ENCODE data around the gene ZNF205. TPM values are rescaled to one million over a fixed set of nuclear protein-coding genes. Genes with fewer than 3 reads are reported as not detected.

The ZNF205 gene
- total and polyA plus RNA-seq, 9 of the 15 experiments (the other 6 are each of a cell fraction or from before 2014, with no cell fraction given) = 2.4 to 11.8 (median 5.1) TPM; not detected in 2

DNA sequence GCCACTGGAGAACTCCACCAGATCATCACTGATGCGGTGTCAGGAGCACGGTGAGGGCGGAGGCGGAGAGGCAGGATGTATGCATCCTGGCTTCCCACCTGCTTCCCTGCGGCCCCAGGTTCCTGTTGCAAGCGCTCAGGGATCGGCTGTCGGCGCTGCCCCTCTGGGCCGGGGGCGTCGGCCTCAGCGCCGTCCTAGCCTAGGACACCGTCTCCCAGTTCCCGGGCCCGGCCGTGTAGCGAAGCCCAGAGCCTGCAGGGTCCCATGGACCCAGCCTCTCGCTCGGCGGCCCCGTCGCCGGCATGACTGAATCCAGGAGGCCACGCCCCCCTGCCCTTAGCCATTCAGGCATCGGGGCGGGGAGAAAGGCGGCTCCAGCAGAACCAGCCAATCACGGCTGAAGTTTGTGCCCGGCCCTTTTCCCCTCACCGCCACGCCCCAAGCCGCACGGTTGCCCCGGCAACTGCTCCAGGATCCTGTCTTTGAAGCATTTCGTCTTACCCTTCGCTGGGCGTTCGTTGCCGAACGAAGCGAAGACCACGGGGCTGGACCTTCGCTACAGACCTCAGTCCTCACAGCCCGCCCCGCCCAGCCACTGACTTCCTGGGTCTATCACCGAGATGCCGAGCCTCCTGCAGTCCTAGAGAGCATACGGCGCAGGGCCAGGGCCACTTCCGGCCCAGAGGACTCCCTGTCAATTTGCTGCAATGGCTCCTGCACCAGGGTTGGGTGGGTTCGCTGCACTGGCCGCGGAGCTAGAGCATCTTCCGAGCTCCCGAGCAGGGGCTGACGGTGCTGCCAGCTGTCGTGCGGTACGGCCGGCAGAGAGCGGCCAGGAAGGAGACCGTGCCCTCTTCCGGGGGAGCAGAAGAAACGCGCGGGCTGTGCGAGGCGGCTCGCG, 11.8 kb downstream of the ZNF205 start (continued):
- TF ChIP-seq HBP1 (CRISPR knock-in tag; IDR thresholded peaks at IDR 0.05) (no peak), ZNF512 (tag; IDR thresholded peaks at IDR 0.05) (no peak), HMBOX1 (IDR thresholded peaks at IDR 0.05) (no peak), MYNN (IDR thresholded peaks at IDR 0.05) (peak; percentile 55; the same call in 1 of the 2 replicates), MYNN (CRISPR knock-in tag; IDR thresholded peaks at IDR 0.05) (no peak), ADNP (tag; IDR thresholded peaks at IDR 0.05) (no peak), ZNF12 (CRISPR knock-in tag; IDR thresholded peaks at IDR 0.05) (peak; percentile 53), ESRRA (IDR thresholded peaks at IDR 0.05; ENCODE audit: borderline replicate concordance, low read depth) (0 out of 2 replicates have a peak, but pooled peaks have one; percentile 41), XRCC4 (IDR thresholded peaks at IDR 0.05; ENCODE audit: extremely low read depth, insufficient read depth, insufficient read length) (no peak), CHD2 (IDR thresholded peaks at IDR 0.05; ENCODE audit: low read depth, low read length) (no peak)
- TF ChIP-seq, protein P1, sequence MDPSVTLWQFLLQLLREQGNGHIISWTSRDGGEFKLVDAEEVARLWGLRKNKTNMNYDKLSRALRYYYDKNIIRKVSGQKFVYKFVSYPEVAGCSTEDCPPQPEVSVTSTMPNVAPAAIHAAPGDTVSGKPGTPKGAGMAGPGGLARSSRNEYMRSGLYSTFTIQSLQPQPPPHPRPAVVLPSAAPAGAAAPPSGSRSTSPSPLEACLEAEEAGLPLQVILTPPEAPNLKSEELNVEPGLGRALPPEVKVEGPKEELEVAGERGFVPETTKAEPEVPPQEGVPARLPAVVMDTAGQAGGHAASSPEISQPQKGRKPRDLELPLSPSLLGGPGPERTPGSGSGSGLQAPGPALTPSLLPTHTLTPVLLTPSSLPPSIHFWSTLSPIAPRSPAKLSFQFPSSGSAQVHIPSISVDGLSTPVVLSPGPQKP (CRISPR knock-in tag; IDR thresholded peaks at IDR 0.05) = no peak
- TF ChIP-seq, protein P2, sequence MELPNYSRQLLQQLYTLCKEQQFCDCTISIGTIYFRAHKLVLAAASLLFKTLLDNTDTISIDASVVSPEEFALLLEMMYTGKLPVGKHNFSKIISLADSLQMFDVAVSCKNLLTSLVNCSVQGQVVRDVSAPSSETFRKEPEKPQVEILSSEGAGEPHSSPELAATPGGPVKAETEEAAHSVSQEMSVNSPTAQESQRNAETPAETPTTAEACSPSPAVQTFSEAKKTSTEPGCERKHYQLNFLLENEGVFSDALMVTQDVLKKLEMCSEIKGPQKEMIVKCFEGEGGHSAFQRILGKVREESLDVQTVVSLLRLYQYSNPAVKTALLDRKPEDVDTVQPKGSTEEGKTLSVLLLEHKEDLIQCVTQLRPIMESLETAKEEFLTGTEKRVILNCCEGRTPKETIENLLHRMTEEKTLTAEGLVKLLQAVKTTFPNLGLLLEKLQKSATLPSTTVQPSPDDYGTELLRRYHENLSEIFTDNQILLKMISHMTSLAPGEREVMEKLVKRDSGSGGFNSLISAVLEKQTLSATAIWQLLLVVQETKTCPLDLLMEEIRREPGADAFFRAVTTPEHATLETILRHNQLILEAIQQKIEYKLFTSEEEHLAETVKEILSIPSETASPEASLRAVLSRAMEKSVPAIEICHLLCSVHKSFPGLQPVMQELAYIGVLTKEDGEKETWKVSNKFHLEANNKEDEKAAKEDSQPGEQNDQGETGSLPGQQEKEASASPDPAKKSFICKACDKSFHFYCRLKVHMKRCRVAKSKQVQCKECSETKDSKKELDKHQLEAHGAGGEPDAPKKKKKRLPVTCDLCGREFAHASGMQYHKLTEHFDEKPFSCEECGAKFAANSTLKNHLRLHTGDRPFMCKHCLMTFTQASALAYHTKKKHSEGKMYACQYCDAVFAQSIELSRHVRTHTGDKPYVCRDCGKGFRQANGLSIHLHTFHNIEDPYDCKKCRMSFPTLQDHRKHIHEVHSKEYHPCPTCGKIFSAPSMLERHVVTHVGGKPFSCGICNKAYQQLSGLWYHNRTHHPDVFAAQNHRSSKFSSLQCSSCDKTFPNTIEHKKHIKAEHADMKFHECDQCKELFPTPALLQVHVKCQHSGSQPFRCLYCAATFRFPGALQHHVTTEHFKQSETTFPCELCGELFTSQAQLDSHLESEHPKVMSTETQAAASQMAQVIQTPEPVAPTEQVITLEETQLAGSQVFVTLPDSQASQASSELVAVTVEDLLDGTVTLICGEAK (IDR thresholded peaks at IDR 0.05) = peak; percentile 89
- TF ChIP-seq, protein P2 (CRISPR knock-in tag; IDR thresholded peaks at IDR 0.05) = no peak
